Measurements from ENCODE around the gene CAPZB.
"Not testable (repeated sequence)": the region's sequence is repeated elsewhere in the genome, so short reads cannot be mapped to it uniquely, and the experiment has no call there.

CAPZB gene

GRCh38 chr1:19497443-19497842 lies 12.1 kb upstream of the CAPZB start:
- not testable (repeated sequence) for DNase-seq (ENCODE audit: low spot score)

DNA sequence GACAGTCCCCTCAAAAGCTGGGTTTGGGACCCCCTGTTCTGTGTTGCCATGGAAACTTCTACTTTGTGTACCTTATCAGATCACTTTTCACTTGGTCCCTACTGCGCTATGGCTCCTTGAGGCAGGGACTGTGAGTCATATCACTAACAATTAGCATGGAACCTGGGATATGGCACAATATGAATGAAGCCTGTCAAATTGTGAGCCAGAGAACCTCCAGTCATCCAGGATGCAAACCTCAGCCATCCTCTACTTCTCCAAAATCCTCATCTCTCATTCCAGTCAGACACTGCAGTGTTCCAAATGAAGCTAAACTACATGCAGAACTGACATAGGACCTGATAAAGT lies 11.2 kb upstream of the CAPZB start:
- no peak for DNase-seq (ENCODE audit: low spot score)

- DNase-seq (ENCODE audit: low spot score): no peak
These were observed 10.6 kb upstream of the CAPZB start for GRCh38 chr1:19495799-19496526.

- DNase-seq (ENCODE audit: low spot score): no peak
These were observed 9.8 kb upstream of the CAPZB start for GRCh38 chr1:19495000-19495656.

DNA sequence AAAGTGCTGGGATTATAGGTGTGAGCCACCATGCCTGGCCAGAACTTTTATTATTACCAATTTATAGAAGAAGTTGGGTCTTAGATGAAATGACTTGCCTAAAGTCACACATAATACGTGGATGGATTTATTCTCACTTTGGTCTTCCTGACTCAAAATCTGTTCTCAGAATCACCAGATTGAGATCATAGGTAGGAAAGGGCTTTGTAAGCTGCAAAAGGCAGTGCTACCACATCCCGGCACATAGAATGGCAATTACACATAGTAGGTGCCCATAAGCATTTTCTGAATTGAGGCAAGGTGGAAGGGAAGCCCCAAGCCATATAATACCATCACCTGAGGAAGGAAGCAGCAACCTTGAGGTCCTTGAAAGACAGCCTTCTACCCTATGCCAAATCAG lies 8.2 kb upstream of the CAPZB start:
- DNase-seq (ENCODE audit: low spot score): no peak

DNA sequence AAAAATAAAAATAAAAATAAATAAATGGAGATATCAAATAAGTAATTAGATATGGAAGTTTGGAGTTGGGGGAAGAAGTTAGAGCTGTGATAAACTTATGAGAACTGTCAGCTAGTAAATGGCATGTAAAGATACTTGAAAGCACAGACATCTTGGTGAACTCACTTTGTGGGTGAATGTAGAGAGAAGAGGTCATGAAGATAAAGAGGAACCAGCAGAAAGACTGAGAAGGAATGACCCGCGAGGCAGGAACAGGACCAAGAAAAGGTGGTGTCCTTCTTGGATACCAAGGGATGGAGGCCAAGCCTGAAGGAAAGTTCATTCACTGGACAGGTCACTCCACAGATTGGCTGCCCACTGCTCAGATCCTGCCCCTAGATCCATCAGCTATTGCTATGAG lies 4.7 kb upstream of the CAPZB start:
- DNase-seq (ENCODE audit: low spot score): no peak

DNA sequence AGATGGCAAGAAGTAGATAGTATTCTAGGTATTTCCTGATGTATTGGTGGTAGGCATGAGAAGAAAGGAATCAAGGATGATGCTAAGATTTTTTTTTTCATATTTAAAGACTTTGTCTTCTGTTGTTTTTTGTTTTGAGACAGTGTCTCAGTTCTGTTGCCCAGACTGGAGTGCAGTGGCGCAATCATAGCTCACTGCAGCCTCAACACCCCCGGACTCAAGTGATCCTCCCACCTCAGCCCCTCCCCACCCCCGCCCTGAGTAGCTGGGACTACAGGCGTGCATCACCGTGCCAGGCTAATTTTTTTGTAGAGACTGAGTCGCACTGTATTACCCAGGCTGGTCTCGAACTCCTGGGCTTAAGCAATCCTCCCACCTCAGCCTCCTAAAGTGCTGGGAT lies 2.8 kb upstream of the CAPZB start:
- no peak for DNase-seq (ENCODE audit: low spot score)

DNA sequence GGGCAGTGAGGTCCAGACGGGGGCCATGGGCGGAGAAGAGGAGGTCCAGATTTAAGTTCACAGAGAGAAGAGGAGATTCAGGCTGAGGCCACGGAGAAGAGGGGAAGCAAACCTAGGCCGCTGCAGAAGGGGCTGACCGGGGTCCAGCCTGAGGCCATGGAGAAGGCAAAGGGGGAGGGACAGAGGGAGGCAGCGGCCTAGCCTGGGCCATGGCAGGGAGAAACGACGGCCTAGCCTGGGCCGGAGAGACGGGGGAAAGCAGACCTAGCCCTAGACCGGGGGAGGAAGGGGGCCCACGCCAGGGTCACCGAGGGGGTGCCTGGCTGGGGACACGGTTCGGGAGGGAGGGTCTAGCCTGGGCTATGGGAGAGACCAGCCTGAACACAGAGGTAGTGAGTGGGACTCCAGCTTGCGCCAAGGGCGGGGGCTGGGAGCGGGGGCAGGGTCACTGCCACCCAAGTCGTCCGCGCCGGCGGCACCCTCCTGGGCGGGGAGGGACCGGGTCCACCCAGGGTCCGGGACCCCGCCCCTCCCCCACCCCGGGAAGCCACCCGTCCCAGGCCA lies 459 bp downstream of the CAPZB start:
- DNase-seq (ENCODE audit: low spot score): no peak

- DNase-seq (ENCODE audit: low spot score): no peak
These were observed 971 bp downstream of the CAPZB start for GRCh38 chr1:19484338-19484797.

DNA sequence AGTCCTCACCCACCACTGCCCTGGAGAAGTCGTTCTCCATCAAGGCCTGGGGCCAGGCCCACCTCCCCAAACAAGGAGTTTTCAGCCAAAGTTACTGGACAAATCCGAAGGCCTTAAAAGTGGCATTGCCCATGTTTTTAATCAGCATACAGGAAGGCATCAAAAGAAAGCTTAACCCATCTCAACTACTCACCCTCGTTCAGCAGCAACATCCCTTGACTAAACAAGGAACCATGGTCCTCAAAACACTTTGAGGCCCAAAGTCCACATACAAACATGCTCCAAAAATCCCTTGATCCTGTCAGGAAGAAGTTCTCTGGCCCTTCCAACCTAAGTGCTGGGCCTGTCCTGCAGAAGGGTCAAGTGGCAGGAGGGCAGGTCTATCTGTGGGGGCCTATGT lies 1.6 kb downstream of the CAPZB start:
- DNase-seq (ENCODE audit: low spot score): no peak

- no peak for DNase-seq (ENCODE audit: low spot score)
These were observed 2.1 kb downstream of the CAPZB start for GRCh38 chr1:19483261-19483660.

DNA sequence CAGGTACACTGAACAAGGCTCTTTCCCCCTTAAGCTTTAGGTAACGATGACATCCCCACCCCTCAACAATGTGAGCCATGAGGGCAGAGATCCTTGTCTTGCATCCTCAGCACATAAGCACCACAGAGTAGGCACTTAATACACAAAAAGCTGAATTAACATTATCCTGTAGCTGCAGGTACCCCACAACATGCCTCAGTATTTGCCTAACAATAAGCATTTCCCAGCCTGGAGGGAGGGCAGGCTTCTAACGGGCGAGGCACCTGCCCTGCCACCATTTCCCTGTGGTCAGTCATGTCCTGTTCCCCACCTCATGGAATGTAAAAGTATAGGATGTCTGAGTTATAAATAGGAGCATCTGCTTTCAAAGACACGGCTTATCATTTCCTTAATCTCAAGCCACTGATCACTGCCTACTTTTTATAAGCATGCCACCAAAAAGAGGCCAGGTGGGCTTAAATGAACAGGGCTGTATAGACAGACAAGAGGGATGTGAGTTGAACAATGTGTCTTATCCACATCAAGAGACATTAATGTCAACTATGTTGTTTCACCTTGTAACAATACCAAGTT lies 3.4 kb downstream of the CAPZB start:
- DNase-seq (ENCODE audit: low spot score): no peak

DNA sequence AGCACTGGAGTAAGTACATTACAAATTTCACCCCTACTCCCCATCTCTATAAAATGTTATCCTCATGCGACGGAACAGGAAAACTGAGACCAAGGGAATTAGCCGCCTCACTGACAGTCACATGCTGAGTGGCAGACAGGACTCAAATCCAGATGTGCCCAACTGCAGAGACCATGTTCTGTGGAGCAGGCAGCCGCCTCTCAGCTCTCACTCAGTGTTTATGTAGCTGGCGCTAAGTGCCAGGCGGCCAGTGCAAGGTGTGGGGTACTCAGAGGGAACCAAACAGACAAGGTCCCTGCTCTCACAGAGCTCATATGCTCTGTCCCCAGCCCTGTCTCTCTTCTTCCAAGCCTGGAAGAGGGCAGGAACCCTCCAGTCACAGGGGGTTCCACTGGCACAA lies 5.1 kb downstream of the CAPZB start:
- DNase-seq (ENCODE audit: low spot score): no peak

DNA sequence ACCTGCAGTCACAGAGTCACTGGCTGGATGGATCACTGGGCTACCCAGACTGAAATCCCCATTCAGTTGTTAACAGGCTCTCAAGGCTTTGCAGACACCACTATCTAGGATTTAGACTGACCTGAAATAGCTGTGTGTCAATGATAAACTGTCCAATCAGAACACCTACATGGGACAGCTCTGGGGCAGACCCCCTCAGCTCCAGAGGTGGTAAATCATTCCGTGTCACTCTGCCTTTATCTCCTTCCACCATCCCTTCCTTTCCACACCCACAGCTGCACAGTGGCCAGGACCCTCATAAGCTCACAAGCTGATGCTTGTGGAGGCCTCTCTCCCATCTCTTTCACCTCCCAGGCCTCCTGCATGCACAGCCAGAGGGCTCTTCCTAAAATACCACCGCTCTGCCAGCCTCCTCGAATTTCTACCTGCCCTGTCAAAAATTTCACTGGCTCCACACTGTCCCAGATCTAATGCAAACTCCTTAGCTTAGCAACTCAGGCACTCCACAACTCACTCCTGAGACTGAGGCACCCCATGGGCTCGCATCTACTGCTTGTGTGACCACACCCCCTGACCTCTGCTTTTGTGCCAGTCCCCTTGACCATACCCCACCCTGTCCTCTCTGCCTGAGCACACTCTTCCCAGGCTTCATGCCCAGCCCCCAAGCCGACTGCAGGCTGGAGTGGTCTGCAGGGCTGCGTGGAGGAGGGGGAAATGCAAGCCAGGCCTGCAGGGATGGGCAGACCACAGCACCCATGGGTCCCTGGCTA lies 5.8 kb downstream of the CAPZB start:
- no peak for DNase-seq (ENCODE audit: low spot score)

DNA sequence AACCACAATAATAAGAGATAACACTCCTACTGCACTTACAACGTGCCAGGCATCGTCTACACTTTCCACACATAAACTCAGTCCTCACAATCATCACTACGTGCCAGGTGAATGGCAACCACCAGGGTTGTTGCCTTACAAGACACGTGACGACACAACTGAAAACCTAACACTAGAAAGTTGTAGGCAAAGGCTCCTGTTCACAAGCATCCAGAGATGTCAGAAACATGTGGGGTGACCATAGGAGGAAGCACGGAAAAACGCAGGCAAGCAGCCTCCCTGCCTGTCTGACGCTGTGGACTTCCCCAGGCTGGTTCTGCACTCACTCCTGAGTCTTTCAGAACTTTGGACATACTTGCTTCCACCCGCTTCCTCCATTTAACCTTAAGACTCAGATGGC lies 7.0 kb downstream of the CAPZB start:
- no peak for DNase-seq (ENCODE audit: low spot score)

GRCh38 chr1:19477284-19478249 lies 7.8 kb downstream of the CAPZB start:
- DNase-seq (ENCODE audit: low spot score): peak; percentile 33

DNA sequence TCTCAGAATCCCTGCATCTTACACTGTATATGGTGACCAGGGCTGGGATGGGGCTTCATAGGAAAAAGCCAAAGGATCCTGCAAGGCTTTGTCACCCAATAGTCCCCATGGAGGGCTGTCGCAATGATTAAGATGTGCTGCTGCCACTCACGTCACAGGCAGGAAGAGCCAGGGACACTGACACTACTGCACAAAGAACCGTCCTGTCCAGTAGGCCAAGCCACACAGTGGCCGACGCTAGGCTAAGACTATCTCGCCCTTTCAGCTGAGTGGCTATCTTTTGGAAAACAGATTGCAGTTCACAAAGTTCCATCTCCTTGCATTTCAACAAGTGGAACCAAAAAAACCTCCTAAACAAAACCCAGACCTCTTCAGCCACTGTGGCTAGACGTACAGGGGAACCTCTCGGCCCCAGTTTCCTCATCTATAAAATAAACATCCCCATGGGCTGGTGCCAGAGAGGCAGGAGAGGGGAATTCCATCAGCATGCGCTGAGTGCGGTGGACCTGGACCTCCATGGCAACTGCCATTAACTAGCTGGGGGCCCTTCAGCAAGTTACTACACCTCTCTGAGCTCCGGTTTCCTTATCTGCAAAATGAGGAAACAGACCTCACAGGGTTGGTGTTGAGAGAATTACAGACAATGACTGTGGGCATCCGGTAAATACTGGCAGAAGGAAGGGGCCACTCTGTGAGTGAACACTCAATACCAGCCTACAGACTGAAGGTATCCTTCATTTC lies 8.7 kb downstream of the CAPZB start:
- DNase-seq (ENCODE audit: low spot score): peak; percentile 34

GRCh38 chr1:19475296-19475695 lies 10.0 kb downstream of the CAPZB start:
- DNase-seq (ENCODE audit: low spot score): no peak

GRCh38 chr1:19472174-19472573 lies 13.2 kb downstream of the CAPZB start:
- DNase-seq (ENCODE audit: low spot score): no peak

DNA sequence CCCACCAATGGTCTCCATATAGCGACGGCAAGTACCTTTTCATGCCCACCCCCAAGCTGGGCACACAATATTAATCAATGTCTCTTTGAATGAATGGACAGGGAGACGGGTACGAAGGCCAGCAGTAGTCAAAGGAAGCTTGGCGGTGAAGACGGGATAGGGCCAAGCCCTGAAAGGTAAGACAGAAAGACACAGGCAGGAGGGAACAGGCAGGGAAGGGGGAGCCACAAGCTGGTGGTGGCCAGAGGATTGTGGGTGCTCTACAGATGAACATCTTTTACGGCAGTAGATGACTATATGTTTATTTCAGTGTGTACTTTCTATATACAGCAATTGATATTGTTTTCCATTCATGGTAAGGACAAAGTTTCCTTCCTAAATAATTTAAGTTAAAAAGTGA lies 16.3 kb downstream of the CAPZB start:
- DNase-seq (ENCODE audit: low spot score): no peak
